GM18519 (cell line): Measurements from ENCODE around the gene FGF12.

Experiments
- ATAC-seq: cut with Tn5 transposase; IDR thresholded peaks from one replicate; pipeline ENCODE4 v1.9.1; 2021; ENCODE audit warnings: mild to moderate bottlenecking, moderate library complexity; ENCODE audit not compliant: unreplicated experiment, low FRiP score

FGF12 gene

GRCh38 chr3:192687488-192688152 is 39.7 kb downstream of the FGF12 start:
- ATAC-seq, result no peak

- ATAC-seq, result no peak
Measured at GRCh38 chr3:192685801-192686200, 41.5 kb downstream of the FGF12 start.

- ATAC-seq, result no peak
Measured at GRCh38 chr3:192684151-192684550, 43.2 kb downstream of the FGF12 start.

- ATAC-seq, result peak; percentile 69
Measured at GRCh38 chr3:192675958-192676649, 51.2 kb downstream of the FGF12 start.

- ATAC-seq, result no peak
Measured at GRCh38 chr3:192655628-192656027, 71.7 kb downstream of the FGF12 start.

- ATAC-seq, result no peak
Measured at GRCh38 chr3:192655040-192655439, 72.3 kb downstream of the FGF12 start.

- no peak for ATAC-seq
Measured at GRCh38 chr3:192653862-192654261, 73.5 kb downstream of the FGF12 start.

- no peak for ATAC-seq
Measured at GRCh38 chr3:192652727-192653126, 74.6 kb downstream of the FGF12 start.

GRCh38 chr3:192651836-192652512 is 75.4 kb downstream of the FGF12 start:
- no peak for ATAC-seq

GRCh38 chr3:192645437-192645836 is 81.9 kb downstream of the FGF12 start:
- no peak for ATAC-seq

- ATAC-seq, result no peak
Measured at GRCh38 chr3:192642651-192643050, 84.7 kb downstream of the FGF12 start.

- ATAC-seq, result no peak
Measured at GRCh38 chr3:192641919-192642318, 85.4 kb downstream of the FGF12 start.

- no peak for ATAC-seq
Measured at GRCh38 chr3:192639987-192640386, 87.4 kb downstream of the FGF12 start.

- ATAC-seq, result no peak
Measured at GRCh38 chr3:192637803-192638202, 89.5 kb downstream of the FGF12 start.

- ATAC-seq, result no peak
Measured at GRCh38 chr3:192636517-192637444, 90.6 kb downstream of the FGF12 start.

- no peak for ATAC-seq
Measured at GRCh38 chr3:192629429-192629828, 97.9 kb downstream of the FGF12 start.

GRCh38 chr3:192621909-192622308 is 105.4 kb downstream of the FGF12 start:
- ATAC-seq, result no peak

GRCh38 chr3:192620275-192620674 is 107.1 kb downstream of the FGF12 start:
- ATAC-seq, result no peak

- ATAC-seq, result no peak
Measured at GRCh38 chr3:192611411-192611810, 115.9 kb downstream of the FGF12 start.

GRCh38 chr3:192608726-192609600 is 118.4 kb downstream of the FGF12 start:
- no peak for ATAC-seq
